Neural cell (in vitro differentiated cells): ENCODE results near the gene IL12RB2. TPM values are rescaled to one million over a fixed set of nuclear protein-coding genes. Genes with fewer than 3 reads are reported as not detected.

Experiments
- H2AFZ ChIP-seq: fragments of 200-600, 300-800 bp; sonication (generic), shearing (Covaris generic); 2 replicates; pipeline ENCODE4 v1.6.0; 2014; ENCODE audit warnings: low read depth, mild to moderate bottlenecking, antibody characterized with exemption, low read length, moderate library complexity
- H3F3A ChIP-seq: fragments of 200-600 bp; shearing (Covaris generic); 2 replicates; pipeline ENCODE4 v1.6.1; 2016; ENCODE audit warnings: mild to moderate bottlenecking, moderate library complexity, mixed read lengths, antibody characterized with exemption, low read length; ENCODE audit not compliant: insufficient read depth, poor library complexity, severe bottlenecking
- H3K27ac ChIP-seq: fragments of 200-600, 300-800 bp; sonication (generic), shearing (Covaris generic); 2 replicates; pipeline ENCODE4 v1.5.1; 2014; ENCODE audit warnings: mild to moderate bottlenecking, low read length, moderate library complexity
- H3K27me3 ChIP-seq: fragments of 300-800, 200-600 bp; sonication (generic), shearing (Covaris generic); 2 replicates; pipeline ENCODE4 v1.6.0; 2014; ENCODE audit warnings: mild to moderate bottlenecking, low read depth, low read length, moderate library complexity; ENCODE audit not compliant: insufficient read depth
- H3K36me3 ChIP-seq: fragments of 300-800, 200-600 bp; sonication (generic), shearing (Covaris generic); 2 replicates; pipeline ENCODE4 v1.5.1; 2014; ENCODE audit warnings: mild to moderate bottlenecking, antibody characterized with exemption, low read length, moderate library complexity; ENCODE audit not compliant: insufficient read depth
- H3K4me2 ChIP-seq: fragments of 300-800, 200-600 bp; sonication (generic), shearing (Covaris generic); 2 replicates; pipeline ENCODE4 v1.6.0; 2014; ENCODE audit warnings: mild to moderate bottlenecking, low read length
- H3K4me3 ChIP-seq: fragments of 300-800, 200-600 bp; sonication (generic), shearing (Covaris generic); 2 replicates; pipeline ENCODE4 v1.5.1; 2014; ENCODE audit warnings: mild to moderate bottlenecking, low read length, moderate library complexity
- H3K79me2 ChIP-seq: fragments of 200-600 bp; shearing (Covaris generic); replicated peaks from 2 replicates; pipeline ENCODE4 v1.6.0; 2014; ENCODE audit warnings: mild to moderate bottlenecking, low read length, moderate library complexity; ENCODE audit not compliant: insufficient read depth
- H3K9ac ChIP-seq: fragments of 300-800, 200-600 bp; sonication (generic), shearing (Covaris generic); 2 replicates; pipeline ENCODE4 v1.6.1; 2016; ENCODE audit warnings: mild to moderate bottlenecking, low read length, mixed read lengths
- H3K9me2 ChIP-seq: fragments of 200-600 bp; shearing (Covaris generic); 2 replicates; pipeline ENCODE4 v1.6.1; 2016; ENCODE audit warnings: mild to moderate bottlenecking, low read length, mixed read lengths; ENCODE audit not compliant: insufficient read depth
- H3K9me3 ChIP-seq: fragments of 200-600, 300-800 bp; sonication (generic), shearing (Covaris generic); 2 replicates; pipeline ENCODE4 v1.6.1; 2016; ENCODE audit warnings: mild to moderate bottlenecking, mixed run types, low read length, moderate library complexity, mixed read lengths
- H4K20me1 ChIP-seq: fragments of 200-600 bp; shearing (Covaris generic); 2 replicates; pipeline ENCODE4 v1.6.1; 2016; ENCODE audit warnings: mild to moderate bottlenecking, mixed run types; ENCODE audit not compliant: insufficient read depth
- EP300 ChIP-seq: fragments of 450-650 bp; conservative IDR thresholded peaks from 2 replicates; pipeline ENCODE4 v1.6.1; 2014; ENCODE audit warnings: antibody characterized with exemption, mild to moderate bottlenecking, moderate library complexity; ENCODE audit not compliant: poor library complexity, severe bottlenecking
- MXI1 ChIP-seq: fragments of 450-650 bp; conservative IDR thresholded peaks from 2 replicates; pipeline ENCODE4 v1.6.1; 2014; ENCODE audit warnings: antibody characterized with exemption, mild to moderate bottlenecking; ENCODE audit not compliant: poor library complexity, severe bottlenecking
- polyA minus RNA-seq: library from RNA; depleted of rRNA, polyadenylated mRNA; stranded (reverse); fragments of >200 nt; gene quantifications from 2 replicates; pipeline ENCODE4 v1.2.3, GENCODE V29; 2014
- polyA plus RNA-seq: library from polyadenylated mRNA; depleted of rRNA; stranded (reverse); fragments of >200 nt; gene quantifications from 2 replicates; pipeline ENCODE4 v1.2.3, GENCODE V29; 2014
- TF ChIP-seq, protein P1 (sequence below): fragments of 450-650 bp; IDR thresholded peaks from 2 replicates; pipeline ENCODE4 v1.5.1; 2014; ENCODE audit warnings: antibody characterized with exemption, mild to moderate bottlenecking, moderate library complexity; ENCODE audit not compliant: poor library complexity, severe bottlenecking
- TF ChIP-seq, protein P2 (sequence below): IDR thresholded peaks from 2 replicates; pipeline ENCODE4 v1.6.1; 2012; ENCODE audit warnings: borderline replicate concordance

IL12RB2 gene, protein sequence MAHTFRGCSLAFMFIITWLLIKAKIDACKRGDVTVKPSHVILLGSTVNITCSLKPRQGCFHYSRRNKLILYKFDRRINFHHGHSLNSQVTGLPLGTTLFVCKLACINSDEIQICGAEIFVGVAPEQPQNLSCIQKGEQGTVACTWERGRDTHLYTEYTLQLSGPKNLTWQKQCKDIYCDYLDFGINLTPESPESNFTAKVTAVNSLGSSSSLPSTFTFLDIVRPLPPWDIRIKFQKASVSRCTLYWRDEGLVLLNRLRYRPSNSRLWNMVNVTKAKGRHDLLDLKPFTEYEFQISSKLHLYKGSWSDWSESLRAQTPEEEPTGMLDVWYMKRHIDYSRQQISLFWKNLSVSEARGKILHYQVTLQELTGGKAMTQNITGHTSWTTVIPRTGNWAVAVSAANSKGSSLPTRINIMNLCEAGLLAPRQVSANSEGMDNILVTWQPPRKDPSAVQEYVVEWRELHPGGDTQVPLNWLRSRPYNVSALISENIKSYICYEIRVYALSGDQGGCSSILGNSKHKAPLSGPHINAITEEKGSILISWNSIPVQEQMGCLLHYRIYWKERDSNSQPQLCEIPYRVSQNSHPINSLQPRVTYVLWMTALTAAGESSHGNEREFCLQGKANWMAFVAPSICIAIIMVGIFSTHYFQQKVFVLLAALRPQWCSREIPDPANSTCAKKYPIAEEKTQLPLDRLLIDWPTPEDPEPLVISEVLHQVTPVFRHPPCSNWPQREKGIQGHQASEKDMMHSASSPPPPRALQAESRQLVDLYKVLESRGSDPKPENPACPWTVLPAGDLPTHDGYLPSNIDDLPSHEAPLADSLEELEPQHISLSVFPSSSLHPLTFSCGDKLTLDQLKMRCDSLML
- polyA plus RNA-seq (not detected in 2 replicates), polyA minus RNA-seq (not detected in 2 replicates)

DNA sequence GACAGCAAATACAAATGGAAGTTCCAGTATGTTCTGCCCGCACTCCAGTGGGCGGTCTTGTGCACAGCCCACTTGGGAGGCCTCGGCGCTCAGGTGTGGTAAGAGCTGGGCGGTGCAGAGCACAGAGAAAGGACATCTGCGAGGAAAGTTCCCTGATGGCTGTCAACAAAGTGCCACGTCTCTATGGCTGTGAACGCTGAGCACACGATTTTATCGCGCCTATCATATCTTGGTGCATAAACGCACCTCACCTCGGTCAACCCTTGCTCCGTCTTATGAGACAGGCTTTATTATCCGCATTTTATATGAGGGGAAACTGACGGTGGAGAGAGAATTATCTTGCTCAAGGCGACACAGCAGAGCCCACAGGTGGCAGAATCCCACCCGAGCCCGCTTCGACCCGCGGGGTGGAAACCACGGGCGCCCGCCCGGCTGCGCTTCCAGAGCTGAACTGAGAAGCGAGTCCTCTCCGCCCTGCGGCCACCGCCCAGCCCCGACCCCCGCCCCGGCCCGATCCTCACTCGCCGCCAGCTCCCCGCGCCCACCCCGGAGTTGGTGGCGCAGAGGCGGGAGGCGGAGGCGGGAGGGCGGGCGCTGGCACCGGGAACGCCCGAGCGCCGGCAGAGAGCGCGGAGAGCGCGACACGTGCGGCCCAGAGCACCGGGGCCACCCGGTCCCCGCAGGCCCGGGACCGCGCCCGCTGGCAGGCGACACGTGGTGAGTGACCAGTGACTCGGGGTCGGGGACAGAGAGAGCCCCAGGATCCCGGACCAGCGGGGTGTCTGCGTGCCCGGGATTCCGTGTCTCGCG is at the start of gene IL12RB2:
IL12RB2 (plus strand) TSS at position 623 of the 810 bp plus-strand sequence. CDS start 12,496 bp downstream, outside the sequence.
- no peak within 1 kb of the TSS for H2AFZ ChIP-seq
- H3K9ac ChIP-seq, result no peak within 1 kb of the TSS
- no peaks in the 10 kb centered on the region for H3F3A ChIP-seq
- H3K9me3 ChIP-seq, result no peaks in the 10 kb centered on the region
- no peaks in the 10 kb centered on the region for H4K20me1 ChIP-seq
- H3K9me2 ChIP-seq, result no peaks in the 10 kb centered on the region
- H3K4me2 ChIP-seq, result peak within 1 kb of the TSS; percentile 28
- peak within 1 kb of the TSS; percentile 67 for H3K4me3 ChIP-seq
- no peak within 1 kb of the TSS for H3K27ac ChIP-seq
- H3K79me2 ChIP-seq, result no peaks in the 10 kb centered on the region
- peaks cover 25% of the 10 kb centered on the region for H3K27me3 ChIP-seq
- no peaks in the 10 kb centered on the region for H3K36me3 ChIP-seq
- TF ChIP-seq MXI1 (peak; percentile 49), EP300 (no peak)

DNA sequence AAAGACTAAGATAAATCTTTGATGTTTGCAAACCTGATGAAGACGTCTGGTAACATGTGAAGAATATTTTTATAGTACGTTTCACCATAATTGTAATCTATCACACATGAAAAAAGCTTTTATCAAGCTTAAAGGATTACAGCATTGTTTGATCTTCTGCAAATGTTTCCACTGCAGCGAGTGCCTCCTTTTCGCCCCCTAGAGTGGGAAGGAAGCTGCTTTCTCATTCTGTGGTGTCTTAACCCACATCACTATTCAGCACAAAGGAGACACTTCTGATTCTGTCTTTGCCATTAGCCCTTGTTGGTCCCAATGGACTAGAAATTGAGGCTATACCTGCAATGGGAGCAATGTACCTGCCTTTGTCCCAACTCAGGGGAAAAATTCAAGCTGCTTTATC is 46.0 kb upstream of the IL12RB2 start:
- Histone ChIP-seq H3K36me3 (no peaks in the 10 kb centered on the region), H4K20me1 (no peaks in the 10 kb centered on the region), H2AFZ (no peak overlapping the region), H3K27me3 (no peaks in the 10 kb centered on the region), H3K4me3 (no peak overlapping the region), H3F3A (no peaks in the 10 kb centered on the region), H3K9me3 (no peaks in the 10 kb centered on the region), H3K9me2 (no peaks in the 10 kb centered on the region), H3K4me2 (no peak overlapping the region), H3K9ac (no peak overlapping the region), H3K79me2 (no peaks in the 10 kb centered on the region), H3K27ac (no peak overlapping the region)
- TF ChIP-seq, protein P1, sequence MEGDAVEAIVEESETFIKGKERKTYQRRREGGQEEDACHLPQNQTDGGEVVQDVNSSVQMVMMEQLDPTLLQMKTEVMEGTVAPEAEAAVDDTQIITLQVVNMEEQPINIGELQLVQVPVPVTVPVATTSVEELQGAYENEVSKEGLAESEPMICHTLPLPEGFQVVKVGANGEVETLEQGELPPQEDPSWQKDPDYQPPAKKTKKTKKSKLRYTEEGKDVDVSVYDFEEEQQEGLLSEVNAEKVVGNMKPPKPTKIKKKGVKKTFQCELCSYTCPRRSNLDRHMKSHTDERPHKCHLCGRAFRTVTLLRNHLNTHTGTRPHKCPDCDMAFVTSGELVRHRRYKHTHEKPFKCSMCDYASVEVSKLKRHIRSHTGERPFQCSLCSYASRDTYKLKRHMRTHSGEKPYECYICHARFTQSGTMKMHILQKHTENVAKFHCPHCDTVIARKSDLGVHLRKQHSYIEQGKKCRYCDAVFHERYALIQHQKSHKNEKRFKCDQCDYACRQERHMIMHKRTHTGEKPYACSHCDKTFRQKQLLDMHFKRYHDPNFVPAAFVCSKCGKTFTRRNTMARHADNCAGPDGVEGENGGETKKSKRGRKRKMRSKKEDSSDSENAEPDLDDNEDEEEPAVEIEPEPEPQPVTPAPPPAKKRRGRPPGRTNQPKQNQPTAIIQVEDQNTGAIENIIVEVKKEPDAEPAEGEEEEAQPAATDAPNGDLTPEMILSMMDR, result peak; percentile 32
- TF ChIP-seq, protein P2, sequence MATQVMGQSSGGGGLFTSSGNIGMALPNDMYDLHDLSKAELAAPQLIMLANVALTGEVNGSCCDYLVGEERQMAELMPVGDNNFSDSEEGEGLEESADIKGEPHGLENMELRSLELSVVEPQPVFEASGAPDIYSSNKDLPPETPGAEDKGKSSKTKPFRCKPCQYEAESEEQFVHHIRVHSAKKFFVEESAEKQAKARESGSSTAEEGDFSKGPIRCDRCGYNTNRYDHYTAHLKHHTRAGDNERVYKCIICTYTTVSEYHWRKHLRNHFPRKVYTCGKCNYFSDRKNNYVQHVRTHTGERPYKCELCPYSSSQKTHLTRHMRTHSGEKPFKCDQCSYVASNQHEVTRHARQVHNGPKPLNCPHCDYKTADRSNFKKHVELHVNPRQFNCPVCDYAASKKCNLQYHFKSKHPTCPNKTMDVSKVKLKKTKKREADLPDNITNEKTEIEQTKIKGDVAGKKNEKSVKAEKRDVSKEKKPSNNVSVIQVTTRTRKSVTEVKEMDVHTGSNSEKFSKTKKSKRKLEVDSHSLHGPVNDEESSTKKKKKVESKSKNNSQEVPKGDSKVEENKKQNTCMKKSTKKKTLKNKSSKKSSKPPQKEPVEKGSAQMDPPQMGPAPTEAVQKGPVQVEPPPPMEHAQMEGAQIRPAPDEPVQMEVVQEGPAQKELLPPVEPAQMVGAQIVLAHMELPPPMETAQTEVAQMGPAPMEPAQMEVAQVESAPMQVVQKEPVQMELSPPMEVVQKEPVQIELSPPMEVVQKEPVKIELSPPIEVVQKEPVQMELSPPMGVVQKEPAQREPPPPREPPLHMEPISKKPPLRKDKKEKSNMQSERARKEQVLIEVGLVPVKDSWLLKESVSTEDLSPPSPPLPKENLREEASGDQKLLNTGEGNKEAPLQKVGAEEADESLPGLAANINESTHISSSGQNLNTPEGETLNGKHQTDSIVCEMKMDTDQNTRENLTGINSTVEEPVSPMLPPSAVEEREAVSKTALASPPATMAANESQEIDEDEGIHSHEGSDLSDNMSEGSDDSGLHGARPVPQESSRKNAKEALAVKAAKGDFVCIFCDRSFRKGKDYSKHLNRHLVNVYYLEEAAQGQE, result no peak
